Amygdala (tissue), 56 donors: Measurements from ENCODE around the gene CAMSAP3.
"Not testable (repeated sequence)": the region's sequence is repeated elsewhere in the genome, so short reads cannot be mapped to it uniquely, and the experiment has no call there.

ENCODE experiments used
- DNase-seq, 56 donors: peaks; one replicate each; lab custom pipeline; 2025; lab: John Stamatoyannopoulos, UW

Gene CAMSAP3

DNA sequence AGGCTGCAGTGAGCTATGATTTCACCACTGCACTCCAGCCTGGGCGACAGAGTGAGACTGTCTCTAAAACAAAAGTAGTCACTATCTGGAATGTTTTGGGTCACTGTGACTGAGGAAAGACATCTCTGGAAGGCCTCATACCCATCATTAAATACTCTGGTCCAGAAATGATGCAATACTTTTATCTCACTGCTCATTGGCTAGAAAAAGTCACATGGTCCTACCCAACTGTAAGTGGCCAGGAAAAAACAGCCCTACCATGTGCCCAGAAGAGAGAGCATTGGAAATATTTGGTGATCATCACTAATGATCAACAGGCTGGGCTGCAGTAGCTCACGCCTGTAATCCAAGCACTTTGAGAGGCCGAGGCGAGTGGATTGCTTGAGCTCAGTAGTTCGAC is 30.3 kb upstream of the CAMSAP3 start:
- no peak for DNase-seq

GRCh38 chr19:7570761-7571160 is 24.9 kb upstream of the CAMSAP3 start:
- DNase-seq: no peak

GRCh38 chr19:7575434-7576040 is 20.1 kb upstream of the CAMSAP3 start:
- no peak for DNase-seq

DNA sequence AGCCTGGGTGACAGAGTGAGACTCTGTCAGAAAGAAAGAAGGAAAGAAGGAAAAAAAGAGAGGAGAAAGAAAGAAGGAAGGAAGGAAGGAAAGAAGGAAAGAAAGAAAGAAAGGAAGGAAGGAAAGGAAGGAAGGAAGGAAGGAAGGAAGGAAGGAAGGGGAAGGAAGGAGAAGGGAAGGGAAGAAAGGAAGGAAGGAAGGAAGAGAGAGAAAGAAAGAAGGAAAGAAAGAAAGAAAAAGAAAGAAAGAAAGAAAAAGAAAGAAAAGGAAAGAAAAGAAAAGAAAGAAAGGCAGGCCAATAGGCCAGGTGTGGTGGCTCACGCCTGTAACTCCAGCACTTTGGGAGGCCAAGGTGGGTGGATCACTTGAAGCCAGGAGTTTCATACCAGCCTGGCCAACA is 18.2 kb upstream of the CAMSAP3 start:
- not testable (repeated sequence) for DNase-seq

DNA sequence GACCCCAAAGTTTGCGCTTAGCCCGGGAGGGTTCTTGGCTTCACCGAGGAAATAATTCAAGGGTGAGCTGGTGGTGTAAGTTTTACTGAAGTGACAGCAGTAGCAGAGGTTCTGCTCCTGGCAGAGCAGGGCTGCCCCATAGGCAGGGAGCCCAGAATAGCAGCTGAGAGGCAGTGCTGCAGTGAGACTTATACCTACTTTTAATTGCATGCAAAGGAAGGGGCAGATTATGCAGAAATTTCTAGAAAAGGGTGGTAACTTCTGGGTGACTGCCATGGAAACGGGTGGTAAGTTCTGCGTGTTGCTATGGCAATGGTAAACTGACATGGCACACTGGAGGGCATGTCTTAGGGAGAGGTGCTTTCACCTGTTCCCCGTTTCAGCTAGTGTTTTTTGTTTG is 17.5 kb upstream of the CAMSAP3 start:
- DNase-seq: no peak

DNA sequence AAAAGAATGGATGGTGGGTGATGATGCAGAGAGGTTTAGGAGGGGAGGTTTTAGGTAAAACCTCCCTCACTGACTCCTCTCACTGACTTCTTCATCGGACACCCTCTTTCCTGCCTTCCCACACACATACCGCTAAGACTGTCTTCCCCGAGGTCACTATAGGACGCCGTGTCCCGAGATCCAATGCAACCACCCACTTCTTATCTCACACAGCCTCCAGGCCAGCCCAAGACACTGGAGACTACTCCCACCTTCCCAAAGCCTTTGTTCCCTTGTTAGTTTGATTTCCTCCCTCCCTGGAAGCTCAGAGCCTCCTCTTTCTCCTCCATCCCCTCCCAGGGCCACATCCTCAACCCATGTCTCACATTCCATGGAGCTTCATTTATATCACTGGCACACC is 16.5 kb upstream of the CAMSAP3 start:
- no peak for DNase-seq

- no peak for DNase-seq
These were observed 13.2 kb upstream of the CAMSAP3 start for GRCh38 chr19:7582446-7582845.

GRCh38 chr19:7589822-7590221 is 5.8 kb upstream of the CAMSAP3 start:
- no peak for DNase-seq

DNA sequence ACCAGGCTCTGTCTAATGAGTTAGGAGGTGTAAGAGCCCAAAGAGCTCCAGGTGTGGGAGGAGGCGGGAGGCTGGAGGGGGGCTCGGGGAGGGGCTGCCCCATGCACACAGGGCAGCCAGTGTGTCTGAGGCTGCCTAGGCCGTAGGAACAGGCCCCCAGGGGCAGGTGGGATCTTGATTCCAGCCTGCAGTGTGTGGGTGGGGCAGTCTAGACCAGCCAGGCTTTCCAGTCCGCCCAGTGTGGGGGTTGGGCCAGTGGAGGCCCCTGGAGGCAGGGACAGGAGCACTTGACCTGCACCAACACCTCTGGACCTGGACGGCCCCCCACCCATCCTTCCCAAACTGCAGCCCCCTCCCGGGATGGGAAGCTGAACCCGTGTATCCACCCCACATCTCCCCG is 5.4 kb upstream of the CAMSAP3 start:
- DNase-seq: no peak

DNA sequence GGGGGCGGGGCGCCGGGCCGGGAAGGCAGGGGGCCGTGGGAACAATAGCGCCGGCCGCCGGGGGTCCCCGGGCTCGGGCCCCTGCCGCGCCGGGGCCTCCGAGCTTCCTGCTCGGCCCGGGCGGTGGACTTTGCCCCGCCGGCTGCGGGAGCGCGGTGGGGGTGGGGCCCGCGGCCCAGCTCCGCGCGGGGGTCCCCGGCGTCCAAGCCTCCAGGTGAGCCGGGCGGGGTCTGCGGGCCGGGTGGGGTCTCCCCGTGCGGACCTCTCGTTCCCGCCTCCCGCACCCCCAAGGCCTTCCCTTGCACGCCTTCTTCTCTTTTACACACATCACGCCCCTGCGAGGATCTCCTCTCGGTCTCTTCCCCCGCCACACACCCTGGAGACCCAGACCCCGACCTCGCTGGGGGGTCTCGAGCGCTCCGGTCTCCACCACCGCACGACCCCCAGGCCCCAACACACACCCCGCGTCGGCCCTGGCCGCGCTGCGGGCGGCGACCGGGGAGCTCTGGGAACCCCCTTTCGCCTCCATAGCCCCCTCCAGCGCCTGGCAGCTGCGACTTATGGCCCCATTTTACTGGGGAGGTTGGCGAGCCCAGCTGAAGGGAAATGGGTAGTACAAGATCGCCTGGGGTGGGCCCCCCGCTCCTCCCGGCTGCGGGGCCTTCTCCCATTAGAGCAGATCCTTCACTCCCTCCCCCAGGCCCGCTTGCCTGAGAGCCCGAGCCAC is 711 bp downstream of the CAMSAP3 start:
- no peak for DNase-seq

DNA sequence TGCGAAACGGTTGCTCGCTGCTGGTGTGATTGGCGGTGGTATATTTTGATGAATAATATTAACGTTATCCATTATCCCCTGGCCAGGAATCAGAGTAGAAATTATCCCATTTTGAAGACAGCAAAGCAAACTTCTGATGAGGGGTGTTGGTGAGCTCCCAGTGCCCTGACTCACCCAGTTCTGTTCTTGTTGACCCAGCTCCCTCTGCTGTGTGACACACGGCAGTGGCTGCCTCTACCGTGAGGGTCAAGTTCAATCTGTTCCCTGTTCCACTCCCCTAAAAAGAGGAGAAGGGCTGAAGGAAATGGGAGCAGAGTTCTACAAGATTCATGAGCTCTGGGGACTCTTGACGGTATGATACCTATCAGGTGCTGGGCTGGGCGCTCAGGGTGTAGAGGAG is 2.0 kb downstream of the CAMSAP3 start:
- no peak for DNase-seq

- DNase-seq: no peak
These were observed 2.5 kb downstream of the CAMSAP3 start for GRCh38 chr19:7598180-7598579.

GRCh38 chr19:7600721-7601120 is 5.1 kb downstream of the CAMSAP3 start:
- DNase-seq: no peak

GRCh38 chr19:7602240-7602934 is 6.7 kb downstream of the CAMSAP3 start:
- DNase-seq: no peak

- no peak for DNase-seq
These were observed 7.4 kb downstream of the CAMSAP3 start for GRCh38 chr19:7602935-7603497.

DNA sequence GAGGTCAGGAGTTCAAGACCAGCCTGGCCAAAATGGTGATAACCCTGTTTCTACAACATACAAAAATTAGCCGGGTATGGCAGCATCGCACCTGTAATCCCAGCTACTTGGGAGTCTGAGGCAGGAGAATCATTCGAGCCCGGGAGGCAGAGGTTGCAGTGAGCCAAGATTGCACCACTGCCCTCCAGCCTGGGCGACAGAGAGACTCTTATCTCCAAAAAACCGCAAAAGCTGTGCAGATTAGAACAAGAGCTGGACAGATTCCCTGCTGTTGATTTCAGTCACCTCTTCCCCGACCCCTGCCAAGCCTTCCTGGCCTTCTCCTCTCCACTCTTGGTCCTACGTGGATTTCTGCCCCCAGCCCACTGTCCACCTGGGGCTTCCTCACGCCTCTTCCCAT is 8.3 kb downstream of the CAMSAP3 start:
- DNase-seq: no peak

GRCh38 chr19:7605490-7606222 is 10.0 kb downstream of the CAMSAP3 start:
- no peak for DNase-seq

- DNase-seq: no peak
These were observed 10.6 kb downstream of the CAMSAP3 start for GRCh38 chr19:7606289-7606688.

GRCh38 chr19:7607212-7607873 is 11.7 kb downstream of the CAMSAP3 start:
- no peak for DNase-seq

DNA sequence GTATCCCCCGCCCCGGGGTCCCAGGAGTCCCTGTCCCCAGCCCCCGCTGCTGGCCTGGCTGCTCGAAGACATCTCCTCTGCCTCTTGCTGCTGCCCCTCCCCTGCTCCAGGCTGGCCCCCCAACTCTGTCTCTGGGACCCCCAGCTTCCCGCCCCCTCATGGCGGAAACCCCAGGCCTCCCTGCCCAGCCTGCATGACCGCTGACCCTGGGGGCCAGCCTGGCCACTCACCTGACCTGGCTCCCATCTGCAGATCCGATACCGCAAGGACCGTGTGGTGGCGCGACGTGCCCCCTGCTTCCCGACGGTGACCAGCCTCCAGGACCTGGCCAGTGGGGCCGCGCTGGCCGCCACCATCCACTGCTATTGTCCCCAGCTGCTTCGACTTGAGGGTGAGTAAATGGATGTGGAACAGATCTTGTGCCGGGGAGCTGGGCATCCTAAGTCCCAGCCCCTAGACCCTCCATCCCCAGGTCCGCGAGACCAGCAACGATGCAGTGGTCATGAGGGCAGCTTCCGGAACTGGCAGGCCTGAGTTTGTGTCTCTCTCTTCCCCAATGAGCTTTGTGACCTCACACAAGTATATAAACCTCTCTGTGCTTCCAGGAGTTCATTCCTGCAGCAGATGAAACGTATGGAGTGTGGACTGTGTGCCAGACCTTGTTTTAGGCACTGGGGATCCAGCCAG is 12.4 kb downstream of the CAMSAP3 start:
- DNase-seq: no peak
